ENCODE measurements around the gene SSRP1.

The SSRP1 gene

GRCh38 chr11:57276971-57277675, 58.6 kb downstream of the SSRP1 start:
- TF ChIP-seq REST (IDR thresholded peaks at IDR 0.05; ENCODE audit: insufficient read depth in 1 of 2, low read depth in 2 of 2, low read length in 2 of 2) (no peak), SIN3A (IDR thresholded peaks at IDR 0.05; ENCODE audit: borderline replicate concordance, insufficient read depth, low read length) (no peak), TAF1 (IDR thresholded peaks at IDR 0.05; ENCODE audit: borderline replicate concordance, insufficient read depth, low read length) (no peak), FOXP2 (optimal IDR thresholded peaks at IDR 0.05; ENCODE audit: borderline replicate concordance, extremely low read depth, extremely low read length, insufficient read depth) (no peak), POLR2AphosphoS5 (IDR thresholded peaks at IDR 0.05; ENCODE audit: low read depth, low read length) (no peak)

GRCh38 chr11:57276169-57276970, 59.3 kb downstream of the SSRP1 start:
- TF ChIP-seq REST (IDR thresholded peaks at IDR 0.05; ENCODE audit: insufficient read depth in 1 of 2, low read depth in 2 of 2, low read length in 2 of 2) (no peak), POLR2AphosphoS5 (IDR thresholded peaks at IDR 0.05; ENCODE audit: low read depth, low read length) (no peak), SIN3A (IDR thresholded peaks at IDR 0.05; ENCODE audit: borderline replicate concordance, insufficient read depth, low read length) (no peak), TAF1 (IDR thresholded peaks at IDR 0.05; ENCODE audit: borderline replicate concordance, insufficient read depth, low read length) (no peak), FOXP2 (optimal IDR thresholded peaks at IDR 0.05; ENCODE audit: borderline replicate concordance, extremely low read depth, extremely low read length, insufficient read depth) (no peak)

Measured in PFSK-1 (cell line).